GM19455 (cell line): Measurements from ENCODE around the gene RASGRP4.

ENCODE experiments used
- ATAC-seq: cut with Tn5 transposase; IDR thresholded peaks from one replicate; pipeline ENCODE4 v1.9.1; 2021; ENCODE audit not compliant: unreplicated experiment

RASGRP4 gene

GRCh38 chr19:38391911-38392464 is 34.0 kb downstream of the RASGRP4 start:
- ATAC-seq, result no peak

- no peak for ATAC-seq
Measured at GRCh38 chr19:38389957-38390924, 35.8 kb downstream of the RASGRP4 start.

GRCh38 chr19:38389101-38389925 is 36.7 kb downstream of the RASGRP4 start:
- no peak for ATAC-seq

- ATAC-seq, result no peak
Measured at GRCh38 chr19:38388349-38389100, 37.5 kb downstream of the RASGRP4 start, which contains the start of gene SPRED3. SPRED3 (plus strand) TSS chr19:38388697; CDS start chr19:38390303, 1,606 bp downstream.

- ATAC-seq, result peak; percentile 49
Measured at GRCh38 chr19:38387550-38388348, 38.3 kb downstream of the RASGRP4 start, which contains the start of gene GGN. GGN (minus strand) TSS chr19:38388034; CDS start chr19:38387261, 773 bp downstream.

GRCh38 chr19:38386971-38387549 is 39.0 kb downstream of the RASGRP4 start:
- ATAC-seq, result no peak

- ATAC-seq, result no peak
Measured at GRCh38 chr19:38386300-38386970, 39.6 kb downstream of the RASGRP4 start.

GRCh38 chr19:38385804-38386257 is 40.2 kb downstream of the RASGRP4 start:
- ATAC-seq, result no peak

GRCh38 chr19:38385057-38385803 is 40.8 kb downstream of the RASGRP4 start:
- no peak for ATAC-seq

- ATAC-seq, result no peak
Measured at GRCh38 chr19:38384209-38385027, 41.6 kb downstream of the RASGRP4 start.

GRCh38 chr19:38383743-38384142 is 42.3 kb downstream of the RASGRP4 start:
- ATAC-seq, result no peak

- ATAC-seq, result no peak
Measured at GRCh38 chr19:38383184-38383583, 42.8 kb downstream of the RASGRP4 start.

GRCh38 chr19:38381138-38381537 is 44.9 kb downstream of the RASGRP4 start:
- no peak for ATAC-seq

GRCh38 chr19:38378866-38379265 is 47.2 kb downstream of the RASGRP4 start:
- no peak for ATAC-seq

GRCh38 chr19:38377052-38377451 is 49.0 kb downstream of the RASGRP4 start:
- ATAC-seq, result no peak

- ATAC-seq, result no peak
Measured at GRCh38 chr19:38376576-38376975, 49.4 kb downstream of the RASGRP4 start.

- ATAC-seq, result no peak
Measured at GRCh38 chr19:38375748-38376147, 50.3 kb downstream of the RASGRP4 start.
